ENCODE results near the gene CCRL2. TPM values are rescaled to one million over a fixed set of nuclear protein-coding genes. Genes with fewer than 3 reads are reported as not detected.

Gene CCRL2
- polyA plus RNA-seq (2013, experiment 1 of 2): 0.08 TPM
- 0.08 TPM for polyA plus RNA-seq (2013, experiment 2 of 2)

- peak within 1 kb of the TSS; percentile 82 for H4K8ac ChIP-seq (ENCODE audit: low read length)
- H3K4me1 ChIP-seq (ENCODE audit: control insufficient read depth, insufficient read depth, low read depth, low read length): peaks cover 11% of the 10 kb centered on the region
Measured at GRCh38 chr3:46406788-46407611, at the start of gene CCRL2, which contains the start of gene CCR5AS. TSS of gene CCRL2 (plus strand) at chr3:46407259. CDS start at chr3:46408080, 821 bp downstream. TSS of gene CCR5AS (minus strand) at chr3:46407066.

GRCh38 chr3:46358466-46358865 is 48.6 kb upstream of the CCRL2 start:
- Histone ChIP-seq H3K18ac (ENCODE audit: low read depth in 1 of 2, low read length in 2 of 2) (no peak overlapping the region), H3K4ac (ENCODE audit: low read depth in 1 of 2, low read length in 2 of 2) (no peak overlapping the region), H3K27ac (ENCODE audit: low read length, poor library complexity, severe bottlenecking) (no peak overlapping the region), H3K36me3 (ENCODE audit: control insufficient read depth in 1 of 2, insufficient read depth in 2 of 2, low read depth in 1 of 2, low read length in 2 of 2) (no peaks in the 10 kb centered on the region), H3K14ac (ENCODE audit: low read length in 2 of 2) (no peak overlapping the region), H3K79me1 (replicated peaks; ENCODE audit: low read length, poor library complexity, severe bottlenecking) (no peaks in the 10 kb centered on the region), H2AK5ac (ENCODE audit: low read length, severe bottlenecking) (no peak overlapping the region), H3K9me3 (ENCODE audit: control insufficient read depth, low read length) (no peaks in the 10 kb centered on the region), H2AFZ (ENCODE audit: low read depth, low read length) (no peak overlapping the region), H3K4me2 (ENCODE audit: low read length, poor library complexity, severe bottlenecking) (no peak overlapping the region), H2BK120ac (ENCODE audit: low read depth, low read length) (no peak overlapping the region), H4K91ac (ENCODE audit: low read length) (no peak overlapping the region), H3K27me3 (ENCODE audit: control insufficient read depth in 1 of 2, insufficient read depth in 1 of 2, low read length in 2 of 2) (peaks cover 46 to 52% of the 10 kb centered on the region in 2 experiments), H3K23ac (ENCODE audit: low read length in 2 of 2) (no peak overlapping the region), H3K4me3 (ENCODE audit: insufficient read depth in 1 of 2, low read depth in 1 of 2, low read length in 2 of 2) (no peak overlapping the region), H3K4me1 (ENCODE audit: control insufficient read depth, insufficient read depth, low read depth, low read length) (no peaks in the 10 kb centered on the region), H4K8ac (ENCODE audit: low read length) (no peak overlapping the region), H2BK12ac (ENCODE audit: low read length in 2 of 2) (no peak overlapping the region), H2BK5ac (ENCODE audit: low read depth, low read length, poor library complexity, severe bottlenecking) (no peak overlapping the region), H3K9ac (ENCODE audit: low read length) (no peak overlapping the region), H2BK15ac (ENCODE audit: low read depth, poor library complexity, severe bottlenecking) (no peak overlapping the region)
- no peak for DNase-seq
- WGBS: 83% methylated on average over 4 of the region's 6 CpGs

More at GRCh38 chr3:46406788-46407611, at the start of gene CCRL2, which contains the start of gene CCR5AS:
- Histone ChIP-seq H3K23ac (ENCODE audit: low read length in 2 of 2) (no peak within 1 kb of the TSS), H3K4ac (ENCODE audit: low read depth in 1 of 2, low read length in 2 of 2) (no peak within 1 kb of the TSS), H3K18ac (ENCODE audit: low read depth in 1 of 2, low read length in 2 of 2) (peak within 1 kb of the TSS; percentile 47 to 74), H3K9ac (ENCODE audit: low read length) (peak within 1 kb of the TSS; percentile 75), H3K4me2 (ENCODE audit: low read length, poor library complexity, severe bottlenecking) (peak within 1 kb of the TSS; percentile 41), H2BK5ac (ENCODE audit: low read depth, low read length, poor library complexity, severe bottlenecking) (no peak within 1 kb of the TSS), H3K27ac (ENCODE audit: low read length, poor library complexity, severe bottlenecking) (no peak within 1 kb of the TSS), H2AK5ac (ENCODE audit: low read length, severe bottlenecking) (no peak within 1 kb of the TSS), H3K4me3 (ENCODE audit: insufficient read depth in 1 of 2, low read depth in 1 of 2, low read length in 2 of 2) (peak within 1 kb of the TSS; percentile 11 to 70), H3K36me3 (ENCODE audit: control insufficient read depth in 1 of 2, insufficient read depth in 2 of 2, low read depth in 1 of 2, low read length in 2 of 2) (no peaks in the 10 kb centered on the region), H3K9me3 (ENCODE audit: control insufficient read depth, low read length) (no peaks in the 10 kb centered on the region), H2AFZ (ENCODE audit: low read depth, low read length) (no peak within 1 kb of the TSS), H3K79me1 (replicated peaks; ENCODE audit: low read length, poor library complexity, severe bottlenecking) (no peaks in the 10 kb centered on the region), H2BK120ac (ENCODE audit: low read depth, low read length) (no peak within 1 kb of the TSS), H2BK12ac (ENCODE audit: low read length in 2 of 2) (peak within 1 kb of the TSS; percentile 35 to 88), H3K27me3 (ENCODE audit: control insufficient read depth in 1 of 2, insufficient read depth in 1 of 2, low read length in 2 of 2) (no peaks in the 10 kb centered on the region), H2BK15ac (ENCODE audit: low read depth, poor library complexity, severe bottlenecking) (peak within 1 kb of the TSS; percentile 33), H4K91ac (ENCODE audit: low read length) (peak within 1 kb of the TSS; percentile 53), H3K14ac (ENCODE audit: low read length in 2 of 2) (no peak within 1 kb of the TSS)
- 46% methylated on average over 20 of the region's 20 CpGs for WGBS
- DNase-seq: peak; percentile 48

GRCh38 chr3:46359733-46360493 is 47.1 kb upstream of the CCRL2 start:
- peak overlapping the region in 1 of 2 experiments; percentile 43 for H3K4me3 ChIP-seq (ENCODE audit: insufficient read depth in 1 of 2, low read depth in 1 of 2, low read length in 2 of 2)
- 83% methylated on average over 10 of the region's 11 CpGs for WGBS

GRCh38 chr3:46360907-46361306 is 46.2 kb upstream of the CCRL2 start:
- Histone ChIP-seq H4K8ac (ENCODE audit: low read length) (no peak overlapping the region), H3K79me1 (replicated peaks; ENCODE audit: low read length, poor library complexity, severe bottlenecking) (no peaks in the 10 kb centered on the region), H3K9ac (ENCODE audit: low read length) (no peak overlapping the region), H2BK5ac (ENCODE audit: low read depth, low read length, poor library complexity, severe bottlenecking) (no peak overlapping the region), H4K91ac (ENCODE audit: low read length) (no peak overlapping the region), H2BK12ac (ENCODE audit: low read length in 2 of 2) (no peak overlapping the region), H3K27me3 (ENCODE audit: control insufficient read depth in 1 of 2, insufficient read depth in 1 of 2, low read length in 2 of 2) (peaks cover 27 to 35% of the 10 kb centered on the region in 2 experiments), H3K14ac (ENCODE audit: low read length in 2 of 2) (no peak overlapping the region), H3K23ac (ENCODE audit: low read length in 2 of 2) (no peak overlapping the region), H2BK15ac (ENCODE audit: low read depth, poor library complexity, severe bottlenecking) (no peak overlapping the region), H3K4ac (ENCODE audit: low read depth in 1 of 2, low read length in 2 of 2) (no peak overlapping the region), H3K9me3 (ENCODE audit: control insufficient read depth, low read length) (no peaks in the 10 kb centered on the region), H3K4me1 (ENCODE audit: control insufficient read depth, insufficient read depth, low read depth, low read length) (no peaks in the 10 kb centered on the region), H3K27ac (ENCODE audit: low read length, poor library complexity, severe bottlenecking) (no peak overlapping the region), H3K4me2 (ENCODE audit: low read length, poor library complexity, severe bottlenecking) (no peak overlapping the region), H3K36me3 (ENCODE audit: control insufficient read depth in 1 of 2, insufficient read depth in 2 of 2, low read depth in 1 of 2, low read length in 2 of 2) (no peaks in the 10 kb centered on the region), H2AFZ (ENCODE audit: low read depth, low read length) (no peak overlapping the region), H2AK5ac (ENCODE audit: low read length, severe bottlenecking) (no peak overlapping the region), H3K18ac (ENCODE audit: low read depth in 1 of 2, low read length in 2 of 2) (no peak overlapping the region), H2BK120ac (ENCODE audit: low read depth, low read length) (no peak overlapping the region), H3K4me3 (ENCODE audit: insufficient read depth in 1 of 2, low read depth in 1 of 2, low read length in 2 of 2) (no peak overlapping the region)
- WGBS: 73% methylated on average over 6 of the region's 6 CpGs
- no peak for DNase-seq

More at GRCh38 chr3:46359733-46360493, 47.1 kb upstream of the CCRL2 start:
- H3K18ac ChIP-seq (ENCODE audit: low read depth in 1 of 2, low read length in 2 of 2): no peak overlapping the region
- H3K4me1 ChIP-seq (ENCODE audit: control insufficient read depth, insufficient read depth, low read depth, low read length): no peaks in the 10 kb centered on the region
- H3K27ac ChIP-seq (ENCODE audit: low read length, poor library complexity, severe bottlenecking): no peak overlapping the region
- no peaks in the 10 kb centered on the region for H3K79me1 ChIP-seq (replicated peaks; ENCODE audit: low read length, poor library complexity, severe bottlenecking)
- H3K9me3 ChIP-seq (ENCODE audit: control insufficient read depth, low read length): no peaks in the 10 kb centered on the region
- no peak overlapping the region for H4K8ac ChIP-seq (ENCODE audit: low read length)
- no peak for DNase-seq
- peaks cover 37 to 41% of the 10 kb centered on the region in 2 experiments for H3K27me3 ChIP-seq (ENCODE audit: control insufficient read depth in 1 of 2, insufficient read depth in 1 of 2, low read length in 2 of 2)
- no peak overlapping the region for H2BK120ac ChIP-seq (ENCODE audit: low read depth, low read length)
- H3K4me2 ChIP-seq (ENCODE audit: low read length, poor library complexity, severe bottlenecking): no peak overlapping the region
- H2BK15ac ChIP-seq (ENCODE audit: low read depth, poor library complexity, severe bottlenecking): no peak overlapping the region
- H2AFZ ChIP-seq (ENCODE audit: low read depth, low read length): no peak overlapping the region
- H2BK5ac ChIP-seq (ENCODE audit: low read depth, low read length, poor library complexity, severe bottlenecking): no peak overlapping the region
- no peak overlapping the region for H2AK5ac ChIP-seq (ENCODE audit: low read length, severe bottlenecking)
- no peak overlapping the region for H3K14ac ChIP-seq (ENCODE audit: low read length in 2 of 2)
- H3K23ac ChIP-seq (ENCODE audit: low read length in 2 of 2): no peak overlapping the region
- no peak overlapping the region for H4K91ac ChIP-seq (ENCODE audit: low read length)
- H3K9ac ChIP-seq (ENCODE audit: low read length): peak overlapping the region; percentile 18
- no peak overlapping the region for H2BK12ac ChIP-seq (ENCODE audit: low read length in 2 of 2)
- H3K4ac ChIP-seq (ENCODE audit: low read depth in 1 of 2, low read length in 2 of 2): no peak overlapping the region
- H3K36me3 ChIP-seq (ENCODE audit: control insufficient read depth in 1 of 2, insufficient read depth in 2 of 2, low read depth in 1 of 2, low read length in 2 of 2): no peaks in the 10 kb centered on the region
